ENCODE results near the gene SASH1.
A peak's percentile ranks its signal among the peaks of the same experiment; 100 is the strongest.

The SASH1 gene

DNA sequence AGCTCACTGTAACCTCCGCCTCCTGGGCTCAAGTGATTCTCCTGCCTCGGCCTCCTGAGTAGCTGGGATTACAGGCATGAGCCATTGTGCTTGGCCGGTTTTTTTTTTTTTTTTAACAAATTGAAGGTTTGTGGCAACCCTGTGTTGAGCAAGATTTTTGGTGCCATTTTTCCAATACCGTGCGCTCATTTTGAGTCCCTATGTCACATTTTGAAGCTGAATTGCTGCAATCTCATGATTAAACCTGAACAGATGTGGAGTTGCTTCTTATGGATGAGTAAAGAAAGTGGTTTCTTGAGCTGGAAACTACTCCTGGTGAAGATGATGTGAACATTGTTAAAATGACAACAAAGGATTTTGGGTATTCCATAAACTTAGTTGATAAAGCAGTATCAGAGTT, 16.6 kb downstream of the SASH1 start:
- H3K4me3 ChIP-seq (ENCODE audit: low read length) = no peak overlapping the region
- TF ChIP-seq, protein P1, sequence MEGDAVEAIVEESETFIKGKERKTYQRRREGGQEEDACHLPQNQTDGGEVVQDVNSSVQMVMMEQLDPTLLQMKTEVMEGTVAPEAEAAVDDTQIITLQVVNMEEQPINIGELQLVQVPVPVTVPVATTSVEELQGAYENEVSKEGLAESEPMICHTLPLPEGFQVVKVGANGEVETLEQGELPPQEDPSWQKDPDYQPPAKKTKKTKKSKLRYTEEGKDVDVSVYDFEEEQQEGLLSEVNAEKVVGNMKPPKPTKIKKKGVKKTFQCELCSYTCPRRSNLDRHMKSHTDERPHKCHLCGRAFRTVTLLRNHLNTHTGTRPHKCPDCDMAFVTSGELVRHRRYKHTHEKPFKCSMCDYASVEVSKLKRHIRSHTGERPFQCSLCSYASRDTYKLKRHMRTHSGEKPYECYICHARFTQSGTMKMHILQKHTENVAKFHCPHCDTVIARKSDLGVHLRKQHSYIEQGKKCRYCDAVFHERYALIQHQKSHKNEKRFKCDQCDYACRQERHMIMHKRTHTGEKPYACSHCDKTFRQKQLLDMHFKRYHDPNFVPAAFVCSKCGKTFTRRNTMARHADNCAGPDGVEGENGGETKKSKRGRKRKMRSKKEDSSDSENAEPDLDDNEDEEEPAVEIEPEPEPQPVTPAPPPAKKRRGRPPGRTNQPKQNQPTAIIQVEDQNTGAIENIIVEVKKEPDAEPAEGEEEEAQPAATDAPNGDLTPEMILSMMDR (IDR thresholded peaks at IDR 0.05; ENCODE audit: insufficient read depth, low read depth, low read length, missing control alignments) = no peak
- no peak for DNase-seq (ENCODE audit: low read depth)

DNA sequence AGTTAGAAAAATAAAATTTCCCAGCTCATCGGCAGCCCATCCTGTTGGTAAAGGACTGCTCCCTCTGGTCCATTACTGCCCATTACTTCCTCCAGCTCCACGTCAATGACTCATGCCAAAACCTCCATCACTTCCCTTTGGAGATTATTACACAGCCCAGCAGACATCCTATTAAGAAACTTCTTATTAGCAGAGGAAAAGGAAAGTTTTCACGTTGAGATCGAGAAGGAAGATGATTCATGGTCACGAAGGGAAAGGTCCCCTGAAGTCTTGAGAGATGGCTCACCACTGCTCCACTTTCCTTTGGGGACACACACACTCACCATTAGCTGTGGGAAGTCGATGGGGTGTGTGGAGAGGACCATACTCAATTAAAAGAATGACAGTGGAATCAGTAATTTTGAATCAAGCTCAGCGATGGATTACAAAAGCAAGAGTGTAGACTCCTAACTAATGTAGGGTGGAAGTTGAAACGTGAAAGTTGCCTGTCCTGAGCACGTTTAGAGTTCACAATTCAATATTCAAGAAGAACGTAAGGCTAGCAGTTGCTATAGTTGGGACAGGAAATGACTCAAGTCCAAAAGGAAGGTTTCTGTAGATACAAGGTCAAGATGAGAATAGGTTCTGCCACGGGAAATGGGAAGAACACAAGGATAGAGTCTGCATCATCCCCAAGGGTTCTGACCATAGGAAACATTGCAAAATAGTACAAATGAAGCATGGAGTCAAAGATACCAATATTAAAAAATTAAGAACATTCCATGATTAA, 21.6 kb downstream of the SASH1 start:
- H3K4me3 ChIP-seq (ENCODE audit: low read length) = no peak overlapping the region
- TF ChIP-seq, protein P1 (IDR thresholded peaks at IDR 0.05; ENCODE audit: insufficient read depth, low read depth, low read length, missing control alignments) = no peak
- peak; percentile 53 for DNase-seq (ENCODE audit: low read depth)

DNA sequence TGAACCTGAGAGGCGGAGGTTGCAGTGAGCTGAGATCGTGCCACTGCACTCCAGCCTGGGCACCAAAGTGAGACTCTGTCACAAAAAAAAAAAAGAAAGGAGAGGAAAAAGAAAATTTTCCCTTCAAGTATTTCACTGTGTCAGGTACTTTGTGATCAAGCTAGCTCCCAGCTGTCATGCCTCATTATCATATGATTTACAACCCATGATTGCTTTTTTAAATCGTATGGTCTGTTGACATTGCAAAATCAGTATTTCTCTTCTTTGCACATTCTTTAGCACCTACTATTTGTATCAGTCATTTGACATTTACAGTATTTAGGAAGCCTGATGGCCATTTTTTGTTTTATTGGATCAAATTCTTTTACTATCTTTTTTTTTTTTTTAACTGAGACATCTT, 22.4 kb downstream of the SASH1 start:
- DNase-seq (ENCODE audit: low read depth) = no peak
- no peak overlapping the region for H3K4me3 ChIP-seq (ENCODE audit: low read length)
- TF ChIP-seq, protein P1 (IDR thresholded peaks at IDR 0.05; ENCODE audit: insufficient read depth, low read depth, low read length, missing control alignments) = no peak

DNA sequence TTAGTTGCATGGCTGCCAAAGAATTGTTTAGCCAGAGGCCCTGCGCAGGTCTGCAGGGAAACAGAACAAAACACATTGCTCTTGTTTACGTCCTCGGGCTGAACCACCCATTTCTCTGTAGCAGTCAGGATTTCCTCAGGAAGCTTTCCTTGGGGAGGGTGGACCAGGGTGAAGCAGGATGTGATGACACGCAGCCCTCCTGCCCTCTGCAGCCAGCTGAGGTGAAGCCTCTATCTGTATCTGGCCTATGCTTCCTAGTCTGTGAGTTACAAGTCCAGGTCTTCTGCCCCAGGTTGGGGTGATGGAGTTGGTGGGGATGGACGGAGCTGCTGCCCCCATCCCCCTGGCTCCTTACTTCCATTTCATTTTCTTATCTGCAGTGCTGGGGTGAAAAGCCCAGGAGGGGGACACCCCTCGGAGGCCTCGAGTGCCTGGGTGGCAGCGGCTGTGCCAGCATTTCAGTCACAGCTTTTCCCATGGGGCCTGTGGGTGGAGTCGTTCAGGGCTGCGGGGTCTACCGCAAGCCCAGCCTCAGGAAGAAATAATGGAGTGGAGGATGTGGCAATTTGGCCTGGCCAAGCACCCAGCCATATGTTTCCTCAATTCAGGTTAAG, 24.9 kb downstream of the SASH1 start:
- TF ChIP-seq, protein P1 (IDR thresholded peaks at IDR 0.05; ENCODE audit: insufficient read depth, low read depth, low read length, missing control alignments) = no peak
- peak; percentile 51 for DNase-seq (ENCODE audit: low read depth)
- H3K4me3 ChIP-seq (ENCODE audit: low read length) = no peak overlapping the region

DNA sequence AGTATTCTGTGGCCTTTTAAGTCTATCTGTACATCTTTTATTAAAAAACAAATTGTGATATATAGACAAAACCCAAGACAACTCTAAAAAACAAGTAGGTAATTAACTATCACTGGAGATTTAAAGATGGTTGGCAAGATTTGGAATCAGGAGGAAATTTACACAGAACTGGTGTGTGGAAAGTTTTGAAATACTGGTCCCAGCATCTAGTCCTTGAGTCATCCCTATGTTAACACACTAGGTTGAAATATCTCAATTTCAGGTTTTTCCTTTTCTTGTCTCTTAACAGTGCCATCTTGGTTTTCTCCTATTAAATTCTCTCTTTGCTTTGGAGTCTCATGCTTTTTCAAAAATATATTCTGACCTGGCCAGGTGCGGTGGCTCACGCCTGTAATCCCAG, 27.5 kb downstream of the SASH1 start:
- no peak overlapping the region for H3K4me3 ChIP-seq (ENCODE audit: low read length)
- TF ChIP-seq, protein P1 (IDR thresholded peaks at IDR 0.05; ENCODE audit: insufficient read depth, low read depth, low read length, missing control alignments) = no peak
- peak; percentile 14 for DNase-seq (ENCODE audit: low read depth)

DNA sequence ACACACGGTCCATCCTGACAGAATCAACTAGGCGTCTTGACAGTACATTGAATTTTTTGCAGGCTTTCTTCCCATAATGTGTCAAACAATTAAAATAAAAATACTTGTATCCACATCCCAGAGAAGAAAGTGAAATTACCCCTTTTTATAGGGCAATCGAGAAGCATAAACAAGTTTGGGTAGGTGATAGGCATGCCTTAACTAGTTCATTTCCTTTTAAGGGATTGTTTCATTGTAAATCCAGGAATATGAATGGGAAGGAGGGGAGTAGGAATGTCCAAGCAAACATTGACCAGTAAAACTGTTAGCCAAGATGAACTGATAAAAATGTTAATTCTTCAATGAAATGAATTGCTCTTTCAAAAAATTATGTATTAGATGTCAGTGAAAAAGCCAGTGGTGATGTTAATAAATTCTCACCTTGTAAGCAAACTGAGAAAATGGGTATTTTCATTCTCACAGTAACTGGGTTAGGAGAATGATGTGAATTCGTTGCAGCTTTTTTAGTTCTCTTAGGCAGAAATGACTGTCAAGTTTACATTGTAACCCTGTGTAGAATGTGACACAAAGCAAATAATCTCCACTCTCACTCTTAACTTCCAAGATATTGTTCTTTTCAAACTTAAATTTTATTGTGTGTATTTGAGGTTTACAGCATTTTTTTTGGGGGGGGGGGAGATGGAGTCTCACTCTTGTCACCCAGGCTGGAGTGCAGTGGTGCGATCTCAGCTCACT, 31.6 kb downstream of the SASH1 start:
- TF ChIP-seq, protein P1 (IDR thresholded peaks at IDR 0.05; ENCODE audit: insufficient read depth, low read depth, low read length, missing control alignments) = no peak
- peak; percentile 46 for DNase-seq (ENCODE audit: low read depth)
- no peak overlapping the region for H3K4me3 ChIP-seq (ENCODE audit: low read length)
